ENCODE measurements around the gene ELOVL1. TPM values are rescaled to one million over a fixed set of nuclear protein-coding genes. Genes with fewer than 3 reads are reported as not detected.
A peak's percentile ranks its signal among the peaks of the same experiment; 100 is the strongest.

Gene ELOVL1
- total RNA-seq, 1 experiment from 2014 or later: 21.6 TPM

GRCh38 chr1:43313771-43314170, 54.0 kb downstream of the ELOVL1 start:
- no peak for TF ChIP-seq CTCF (conservative IDR thresholded peaks at IDR 0.05)
- Histone ChIP-seq H2BK15ac (ENCODE audit: low read depth, low read length) (no peak overlapping the region), H2AK5ac (ENCODE audit: insufficient read length, low read length) (no peak overlapping the region), H4K20me1 (ENCODE audit: control insufficient read depth, insufficient read depth, insufficient read length) (no peaks in the 10 kb centered on the region), H3K23me2 (ENCODE audit: insufficient read length, low read depth, low read length, poor library complexity, severe bottlenecking) (no peaks in the 10 kb centered on the region), H3K56ac (ENCODE audit: insufficient read length, low read depth, low read length) (no peak overlapping the region), H3K23ac (ENCODE audit: insufficient read length, low read depth, low read length) (no peak overlapping the region), H4K91ac (ENCODE audit: insufficient read length, low read depth, low read length) (no peak overlapping the region), H4K8ac (replicated peaks; ENCODE audit: insufficient read length, low read depth, low read length) (no peak overlapping the region), H3K14ac (ENCODE audit: insufficient read depth, low read length) (peak overlapping the region; percentile 17; the same call in 1 of the 2 replicates), H3K9me3 (ENCODE audit: control insufficient read depth, low read depth, low read length) (no peaks in the 10 kb centered on the region), H2BK5ac (ENCODE audit: insufficient read length, low read length) (no peak overlapping the region), H3K79me1 (ENCODE audit: insufficient read depth, low read depth, low read length, poor library complexity, severe bottlenecking) (no peaks in the 10 kb centered on the region), H3K4me1 (ENCODE audit: insufficient read depth, low read length) (no peaks in the 10 kb centered on the region), H3K27me3 (ENCODE audit: insufficient read depth, low read length) (no peaks in the 10 kb centered on the region), H3K9ac (ENCODE audit: extremely low read depth, insufficient read length, low read length) (no peak overlapping the region), H2BK20ac (ENCODE audit: low read depth, low read length, poor library complexity, severe bottlenecking) (no peak overlapping the region), H2BK120ac (ENCODE audit: low read depth, low read length, poor library complexity, severe bottlenecking) (no peak overlapping the region), H4K5ac (ENCODE audit: insufficient read length, low read depth, low read length) (no peak overlapping the region), H2BK12ac (ENCODE audit: insufficient read length, low read depth, low read length) (no peak overlapping the region), H2AFZ (ENCODE audit: low read length) (no peak overlapping the region), H3K27ac (ENCODE audit: insufficient read length, low read depth, low read length) (no peak overlapping the region), H3K79me2 (ENCODE audit: insufficient read depth, low read length) (no peaks in the 10 kb centered on the region), H3T11ph (ENCODE audit: low read length) (no peak overlapping the region), H3K4ac (ENCODE audit: low read depth, low read length) (no peak overlapping the region), H3K4me2 (ENCODE audit: insufficient read depth, insufficient read length, low read length) (no peak overlapping the region), H3K18ac (ENCODE audit: insufficient read length, low read depth, low read length) (no peak overlapping the region)
- peaks cover 7 to 11% of the 10 kb centered on the region in 2 experiments for H3K4me1 Mint-ChIP-seq
- no peak overlapping the region for H3K4me3 Mint-ChIP-seq
- H3K27ac Mint-ChIP-seq: no peak overlapping the region
- no CpG with 5 or more reads among the region's 10 CpGs for WGBS (ENCODE audit: extremely low coverage, insufficient read length, low lambda C conversion rate)
- no peaks in the 10 kb centered on the region for H3K36me3 Mint-ChIP-seq (ENCODE audit: insufficient read depth in 1 of 3, low read depth in 3 of 3)
- no peaks in the 10 kb centered on the region for H3K9me3 Mint-ChIP-seq
- no peak for DNase-seq
- H3K27me3 Mint-ChIP-seq (ENCODE audit: low read depth): peaks cover 4% of the 10 kb centered on the region

Small RNA genes within 50 kb of the gene (microRNA-seq; reads per million reads assigned to microRNA genes)
- not detected for gene MIR6734 (ENCODE audit: borderline microRNAs expressed)

Other genes with a start within 250 kb of the ELOVL1 start
- gene EBNA1BP2, start 195.7 kb downstream of the ELOVL1 start, total RNA-seq (2021): 84.3 and 84.7 TPM in 2 replicates
- gene CFAP57, start 195.7 kb downstream of the ELOVL1 start, total RNA-seq (2021): 0.11 and 0.33 TPM in 2 replicates
- 19.1 and 19.6 TPM in 2 replicates for gene TMEM125, start 98.0 kb downstream of the ELOVL1 start, total RNA-seq (2021)
- 5.9 and 6.3 TPM in 2 replicates for gene C1orf210, start 82.4 kb downstream of the ELOVL1 start, total RNA-seq (2021)
- gene TIE1, start 67.0 kb downstream of the ELOVL1 start, total RNA-seq (2021): 0.64 and 1.2 TPM in 2 replicates
- gene MPL, start 30.2 kb downstream of the ELOVL1 start, total RNA-seq (2021): 0.35 TPM in 1 of 2 replicates, not detected in the other
- gene CDC20, start 9.0 kb downstream of the ELOVL1 start, total RNA-seq (2021): 246 and 251 TPM in 2 replicates
- gene MED8, start 21.8 kb upstream of the ELOVL1 start, total RNA-seq (2021): 19.1 and 23.0 TPM in 2 replicates
- gene SZT2, start 21.9 kb upstream of the ELOVL1 start, total RNA-seq (2021): 14.8 and 16.8 TPM in 2 replicates
- gene HYI, start 85.9 kb upstream of the ELOVL1 start, total RNA-seq (2021): 15.1 and 16.1 TPM in 2 replicates
- gene PTPRF, start 162.9 kb upstream of the ELOVL1 start, total RNA-seq (2021): 192 and 193 TPM in 2 replicates